ENCODE data around the gene TNRC18.
"Not testable (repeated sequence)": the region's sequence is repeated elsewhere in the genome, so short reads cannot be mapped to it uniquely, and the experiment has no call there.

TNRC18 gene

DNA sequence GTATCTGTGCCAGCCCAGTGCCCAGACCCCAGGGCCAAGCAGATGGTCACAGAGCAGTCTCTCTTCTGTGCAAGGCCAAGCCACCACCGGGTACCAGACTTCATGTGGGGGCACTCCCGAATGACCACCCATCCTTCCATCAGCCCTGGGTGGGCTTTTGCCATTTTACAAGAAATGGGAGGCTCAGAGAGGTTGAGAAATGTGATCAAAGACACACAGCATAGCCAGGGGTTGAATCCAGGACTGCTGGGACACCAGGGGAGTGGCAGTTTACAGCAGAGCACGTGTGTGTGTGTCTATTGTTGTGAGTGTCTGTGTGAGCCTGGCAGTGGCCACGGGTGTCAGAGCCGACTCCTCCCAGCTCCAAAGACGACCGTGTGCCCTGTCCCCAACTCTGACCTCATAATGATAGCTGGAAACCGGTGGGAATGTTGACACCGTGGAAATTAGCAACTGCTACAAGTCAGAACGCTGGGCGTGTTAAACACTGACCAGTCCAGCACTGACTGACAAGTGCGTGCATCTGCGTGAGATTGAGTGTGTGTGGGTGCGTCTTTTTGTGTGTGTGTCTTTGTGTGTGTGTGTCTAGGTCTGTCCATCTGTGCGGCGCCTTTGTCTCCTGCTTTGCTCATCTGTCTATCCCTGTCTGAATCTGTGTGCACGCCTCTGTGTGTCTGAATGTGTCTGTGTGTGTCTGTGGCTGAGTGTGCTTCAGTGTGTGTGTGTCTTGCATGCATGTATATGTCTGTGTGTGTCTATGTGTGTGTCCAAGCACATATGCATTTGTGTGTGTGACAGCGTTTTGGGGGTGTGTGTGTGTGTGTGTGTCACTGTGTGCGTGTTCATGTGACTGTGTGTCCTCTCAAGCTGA is 158.1 kb downstream of the TNRC18 start:
- peak in 1 of 3 experiments; percentile 41 for DNase-seq

DNA sequence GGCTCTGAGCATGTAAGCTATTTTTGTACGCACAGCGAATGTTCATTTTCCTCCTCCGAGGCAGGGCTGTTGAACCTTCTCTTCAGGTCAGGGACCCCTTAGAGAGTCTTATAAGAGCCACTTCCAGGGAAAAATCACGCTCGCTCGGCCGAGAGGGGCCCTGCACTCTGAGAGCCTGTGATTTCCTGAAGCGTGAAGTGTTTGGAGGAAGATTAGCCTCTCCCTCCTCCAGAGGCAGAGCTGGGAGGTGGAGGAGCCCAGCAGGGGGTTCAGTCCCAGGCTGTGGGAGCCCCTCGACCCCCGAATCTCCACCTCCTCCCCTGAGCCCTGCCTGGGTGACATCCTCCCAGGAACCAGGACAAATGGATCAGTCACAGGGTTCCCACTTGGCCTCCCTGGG is 160.6 kb downstream of the TNRC18 start:
- peak in 2 of 3 experiments; percentile 5 to 22 for DNase-seq

- DNase-seq, result not testable (repeated sequence)
Measured at GRCh38 chr7:5260530-5261068, 163.0 kb downstream of the TNRC18 start.
